ENCODE results near the gene ENTPD8. TPM values are rescaled to one million over a fixed set of nuclear protein-coding genes. Genes with fewer than 3 reads are reported as not detected.

Gene ENTPD8
- total RNA-seq, 1 donor from 2014 or later: 0.24 TPM

- Mint-ChIP-seq H3K27ac (ENCODE audit: unreplicated experiment) (no peak overlapping the region), H3K4me3 (ENCODE audit: unreplicated experiment) (peak overlapping the region; percentile 47), H3K9me3 (ENCODE audit: unreplicated experiment) (no peaks in the 10 kb centered on the region), H3K27me3 (ENCODE audit: unreplicated experiment) (no peaks in the 10 kb centered on the region), H3K4me1 (ENCODE audit: unreplicated experiment) (peaks cover 10% of the 10 kb centered on the region), H3K36me3 (ENCODE audit: unreplicated experiment) (no peaks in the 10 kb centered on the region)
- DNase-seq (ENCODE audit: extremely low spot score, unreplicated experiment): no peak
- TF ChIP-seq, protein P1, sequence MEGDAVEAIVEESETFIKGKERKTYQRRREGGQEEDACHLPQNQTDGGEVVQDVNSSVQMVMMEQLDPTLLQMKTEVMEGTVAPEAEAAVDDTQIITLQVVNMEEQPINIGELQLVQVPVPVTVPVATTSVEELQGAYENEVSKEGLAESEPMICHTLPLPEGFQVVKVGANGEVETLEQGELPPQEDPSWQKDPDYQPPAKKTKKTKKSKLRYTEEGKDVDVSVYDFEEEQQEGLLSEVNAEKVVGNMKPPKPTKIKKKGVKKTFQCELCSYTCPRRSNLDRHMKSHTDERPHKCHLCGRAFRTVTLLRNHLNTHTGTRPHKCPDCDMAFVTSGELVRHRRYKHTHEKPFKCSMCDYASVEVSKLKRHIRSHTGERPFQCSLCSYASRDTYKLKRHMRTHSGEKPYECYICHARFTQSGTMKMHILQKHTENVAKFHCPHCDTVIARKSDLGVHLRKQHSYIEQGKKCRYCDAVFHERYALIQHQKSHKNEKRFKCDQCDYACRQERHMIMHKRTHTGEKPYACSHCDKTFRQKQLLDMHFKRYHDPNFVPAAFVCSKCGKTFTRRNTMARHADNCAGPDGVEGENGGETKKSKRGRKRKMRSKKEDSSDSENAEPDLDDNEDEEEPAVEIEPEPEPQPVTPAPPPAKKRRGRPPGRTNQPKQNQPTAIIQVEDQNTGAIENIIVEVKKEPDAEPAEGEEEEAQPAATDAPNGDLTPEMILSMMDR (IDR thresholded peaks at IDR 0.05): no peak
These were observed 35.5 kb downstream of the ENTPD8 start for GRCh38 chr9:137405677-137406081.

- TF ChIP-seq, protein P1 (IDR thresholded peaks at IDR 0.05): no peak
- H3K27me3 Mint-ChIP-seq (ENCODE audit: unreplicated experiment): no peaks in the 10 kb centered on the region
- H3K4me3 Mint-ChIP-seq (ENCODE audit: unreplicated experiment): no peak overlapping the region
- no peaks in the 10 kb centered on the region for H3K36me3 Mint-ChIP-seq (ENCODE audit: unreplicated experiment)
- H3K9me3 Mint-ChIP-seq (ENCODE audit: unreplicated experiment): no peaks in the 10 kb centered on the region
- no peak overlapping the region for H3K27ac Mint-ChIP-seq (ENCODE audit: unreplicated experiment)
- no peak for DNase-seq (ENCODE audit: extremely low spot score, unreplicated experiment)
- H3K4me1 Mint-ChIP-seq (ENCODE audit: unreplicated experiment): peaks cover 7% of the 10 kb centered on the region
These were observed 36.1 kb downstream of the ENTPD8 start for GRCh38 chr9:137404961-137405567.

- Mint-ChIP-seq H3K9me3 (ENCODE audit: unreplicated experiment) (no peaks in the 10 kb centered on the region), H3K27me3 (ENCODE audit: unreplicated experiment) (no peaks in the 10 kb centered on the region), H3K4me3 (ENCODE audit: unreplicated experiment) (no peak overlapping the region), H3K36me3 (ENCODE audit: unreplicated experiment) (peaks cover 4% of the 10 kb centered on the region), H3K27ac (ENCODE audit: unreplicated experiment) (no peak overlapping the region), H3K4me1 (ENCODE audit: unreplicated experiment) (peaks cover 12% of the 10 kb centered on the region)
- no peak for DNase-seq (ENCODE audit: extremely low spot score, unreplicated experiment)
- TF ChIP-seq, protein P1 (IDR thresholded peaks at IDR 0.05): no peak
These were observed 37.9 kb downstream of the ENTPD8 start for GRCh38 chr9:137403269-137403668.

DNA sequence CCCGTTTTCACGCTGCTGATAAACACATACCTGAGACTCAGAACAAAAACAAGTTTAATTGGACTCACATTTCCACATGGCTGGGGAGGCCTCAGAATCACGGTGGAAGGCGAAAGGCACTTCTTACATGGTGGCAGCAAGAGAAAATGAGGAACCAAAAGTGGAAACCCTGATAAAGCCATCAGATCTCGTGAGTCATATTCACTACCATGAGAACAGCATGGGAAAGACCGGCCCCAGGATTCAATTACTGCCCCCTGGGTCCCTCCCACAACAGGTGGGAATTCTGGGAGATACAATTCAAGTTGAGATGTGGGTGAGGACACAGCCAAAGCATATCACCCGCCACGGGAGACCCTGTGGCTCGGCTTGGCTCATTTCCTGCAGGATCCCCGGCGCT, 38.4 kb downstream of the ENTPD8 start:
- Mint-ChIP-seq H3K36me3 (ENCODE audit: unreplicated experiment) (peaks cover 7% of the 10 kb centered on the region), H3K9me3 (ENCODE audit: unreplicated experiment) (no peaks in the 10 kb centered on the region)

More for the DNA sequence above, 38.4 kb downstream of the ENTPD8 start:
- Mint-ChIP-seq H3K4me3 (ENCODE audit: unreplicated experiment) (no peak overlapping the region), H3K27ac (ENCODE audit: unreplicated experiment) (no peak overlapping the region), H3K27me3 (ENCODE audit: unreplicated experiment) (no peaks in the 10 kb centered on the region), H3K4me1 (ENCODE audit: unreplicated experiment) (peaks cover 12% of the 10 kb centered on the region)
- TF ChIP-seq, protein P1 (IDR thresholded peaks at IDR 0.05): no peak
- no peak for DNase-seq (ENCODE audit: extremely low spot score, unreplicated experiment)
